Smooth muscle cell of the brain vasculature (primary cell): ENCODE measurements around the gene AUH.

Experiments
- DNase-seq: peaks from one replicate; pipeline ENCODE4 v3.0.0-alpha.2; 2012; ENCODE audit warnings: low read depth, low spot score

Gene AUH

GRCh38 chr9:91246846-91247245 lies 114.9 kb downstream of the AUH start:
- DNase-seq, result no peak

- DNase-seq, result peak; percentile 37
Observed at GRCh38 chr9:91245431-91246313, 116.0 kb downstream of the AUH start.

- DNase-seq, result no peak
Observed at GRCh38 chr9:91243029-91243428, 118.7 kb downstream of the AUH start.

GRCh38 chr9:91241909-91242308 lies 119.8 kb downstream of the AUH start:
- no peak for DNase-seq

GRCh38 chr9:91240596-91241165 lies 121.0 kb downstream of the AUH start:
- DNase-seq, result no peak

GRCh38 chr9:91239367-91240111 lies 122.2 kb downstream of the AUH start:
- no peak for DNase-seq

- no peak for DNase-seq
Observed at GRCh38 chr9:91234523-91234922, 127.2 kb downstream of the AUH start.

- DNase-seq, result no peak
Observed at GRCh38 chr9:91231619-91232018, 130.1 kb downstream of the AUH start.

- no peak for DNase-seq
Observed at GRCh38 chr9:91223000-91223399, 138.7 kb downstream of the AUH start.

- no peak for DNase-seq
Observed at GRCh38 chr9:91222457-91222856, 139.3 kb downstream of the AUH start.

GRCh38 chr9:91221332-91221731 lies 140.4 kb downstream of the AUH start:
- DNase-seq, result no peak

GRCh38 chr9:91220491-91221135 lies 141.1 kb downstream of the AUH start:
- DNase-seq, result no peak

GRCh38 chr9:91220021-91220420 lies 141.7 kb downstream of the AUH start:
- no peak for DNase-seq

GRCh38 chr9:91219557-91219956 lies 142.2 kb downstream of the AUH start:
- DNase-seq, result no peak

- no peak for DNase-seq
Observed at GRCh38 chr9:91217388-91217787, 144.3 kb downstream of the AUH start.

GRCh38 chr9:91214867-91215266 lies 146.9 kb downstream of the AUH start:
- DNase-seq, result no peak

- DNase-seq, result no peak
Observed at GRCh38 chr9:91214086-91214485, 147.6 kb downstream of the AUH start.

GRCh38 chr9:91212596-91213243 lies 149.0 kb downstream of the AUH start:
- DNase-seq, result no peak

- no peak for DNase-seq
Observed at GRCh38 chr9:91211919-91212318, 149.8 kb downstream of the AUH start.

GRCh38 chr9:91211414-91211813 lies 150.3 kb downstream of the AUH start:
- DNase-seq, result no peak

- no peak for DNase-seq
Observed at GRCh38 chr9:91210318-91210717, 151.4 kb downstream of the AUH start.

- DNase-seq, result no peak
Observed at GRCh38 chr9:91208837-91209236, 152.9 kb downstream of the AUH start.
